Neural cell (in vitro differentiated cells): ENCODE measurements around the gene TEDC1. TPM values are rescaled to one million over a fixed set of nuclear protein-coding genes. Genes with fewer than 3 reads are reported as not detected.

ENCODE experiments used
- H2AFZ ChIP-seq: fragments of 200-600, 300-800 bp; sonication (generic), shearing (Covaris generic); 2 replicates; pipeline ENCODE4 v1.6.0; 2014; ENCODE audit warnings: low read depth, mild to moderate bottlenecking, antibody characterized with exemption, low read length, moderate library complexity
- H3F3A ChIP-seq: fragments of 200-600 bp; shearing (Covaris generic); 2 replicates; pipeline ENCODE4 v1.6.1; 2016; ENCODE audit warnings: mild to moderate bottlenecking, moderate library complexity, mixed read lengths, antibody characterized with exemption, low read length; ENCODE audit not compliant: insufficient read depth, poor library complexity, severe bottlenecking
- H3K27ac ChIP-seq: fragments of 200-600, 300-800 bp; sonication (generic), shearing (Covaris generic); 2 replicates; pipeline ENCODE4 v1.5.1; 2014; ENCODE audit warnings: mild to moderate bottlenecking, low read length, moderate library complexity
- H3K27me3 ChIP-seq: fragments of 300-800, 200-600 bp; sonication (generic), shearing (Covaris generic); 2 replicates; pipeline ENCODE4 v1.6.0; 2014; ENCODE audit warnings: mild to moderate bottlenecking, low read depth, low read length, moderate library complexity; ENCODE audit not compliant: insufficient read depth
- H3K36me3 ChIP-seq: fragments of 300-800, 200-600 bp; sonication (generic), shearing (Covaris generic); 2 replicates; pipeline ENCODE4 v1.5.1; 2014; ENCODE audit warnings: mild to moderate bottlenecking, antibody characterized with exemption, low read length, moderate library complexity; ENCODE audit not compliant: insufficient read depth
- H3K4me2 ChIP-seq: fragments of 300-800, 200-600 bp; sonication (generic), shearing (Covaris generic); 2 replicates; pipeline ENCODE4 v1.6.0; 2014; ENCODE audit warnings: mild to moderate bottlenecking, low read length
- H3K4me3 ChIP-seq: fragments of 300-800, 200-600 bp; sonication (generic), shearing (Covaris generic); 2 replicates; pipeline ENCODE4 v1.5.1; 2014; ENCODE audit warnings: mild to moderate bottlenecking, low read length, moderate library complexity
- H3K79me2 ChIP-seq: fragments of 200-600 bp; shearing (Covaris generic); replicated peaks from 2 replicates; pipeline ENCODE4 v1.6.0; 2014; ENCODE audit warnings: mild to moderate bottlenecking, low read length, moderate library complexity; ENCODE audit not compliant: insufficient read depth
- H3K9ac ChIP-seq: fragments of 300-800, 200-600 bp; sonication (generic), shearing (Covaris generic); 2 replicates; pipeline ENCODE4 v1.6.1; 2016; ENCODE audit warnings: mild to moderate bottlenecking, low read length, mixed read lengths
- H3K9me2 ChIP-seq: fragments of 200-600 bp; shearing (Covaris generic); 2 replicates; pipeline ENCODE4 v1.6.1; 2016; ENCODE audit warnings: mild to moderate bottlenecking, low read length, mixed read lengths; ENCODE audit not compliant: insufficient read depth
- H3K9me3 ChIP-seq: fragments of 200-600, 300-800 bp; sonication (generic), shearing (Covaris generic); 2 replicates; pipeline ENCODE4 v1.6.1; 2016; ENCODE audit warnings: mild to moderate bottlenecking, mixed run types, low read length, moderate library complexity, mixed read lengths
- H4K20me1 ChIP-seq: fragments of 200-600 bp; shearing (Covaris generic); 2 replicates; pipeline ENCODE4 v1.6.1; 2016; ENCODE audit warnings: mild to moderate bottlenecking, mixed run types; ENCODE audit not compliant: insufficient read depth
- EP300 ChIP-seq: fragments of 450-650 bp; conservative IDR thresholded peaks from 2 replicates; pipeline ENCODE4 v1.6.1; 2014; ENCODE audit warnings: antibody characterized with exemption, mild to moderate bottlenecking, moderate library complexity; ENCODE audit not compliant: poor library complexity, severe bottlenecking
- EZH2 ChIP-seq: fragments of 200-600, 300-800 bp; shearing (Covaris generic), sonication (generic); IDR thresholded peaks from 2 replicates; pipeline ENCODE4 v1.6.1; 2014; ENCODE audit warnings: antibody characterized with exemption, low read length, borderline replicate concordance, mild to moderate bottlenecking; ENCODE audit not compliant: insufficient read depth, poor library complexity, severe bottlenecking
- MXI1 ChIP-seq: fragments of 450-650 bp; conservative IDR thresholded peaks from 2 replicates; pipeline ENCODE4 v1.6.1; 2014; ENCODE audit warnings: antibody characterized with exemption, mild to moderate bottlenecking; ENCODE audit not compliant: poor library complexity, severe bottlenecking
- POLR2AphosphoS5 ChIP-seq: IDR thresholded peaks from 2 replicates; pipeline ENCODE4 v1.6.1; 2012
- RAD21 ChIP-seq: fragments of 450-650 bp; conservative IDR thresholded peaks from 2 replicates; pipeline ENCODE4 v1.6.1; 2014; ENCODE audit warnings: antibody characterized with exemption, mild to moderate bottlenecking, moderate library complexity
- SMC3 ChIP-seq: fragments of 450-650 bp; conservative IDR thresholded peaks from 2 replicates; pipeline ENCODE4 v1.6.1; 2014; ENCODE audit warnings: antibody characterized with exemption, mild to moderate bottlenecking, moderate library complexity; ENCODE audit not compliant: poor library complexity
- TAF1 ChIP-seq: IDR thresholded peaks from 2 replicates; pipeline ENCODE4 v1.6.1; 2012; ENCODE audit warnings: low read depth
- polyA plus RNA-seq: library from polyadenylated mRNA; depleted of rRNA; stranded (reverse); fragments of >200 nt; gene quantifications from 2 replicates; pipeline ENCODE4 v1.2.3, GENCODE V29; 2014
- TF ChIP-seq, protein P1 (sequence below): fragments of 450-650 bp; IDR thresholded peaks from 2 replicates; pipeline ENCODE4 v1.5.1; 2014; ENCODE audit warnings: antibody characterized with exemption, mild to moderate bottlenecking, moderate library complexity; ENCODE audit not compliant: poor library complexity, severe bottlenecking
- TF ChIP-seq, protein P2 (sequence below): IDR thresholded peaks from 2 replicates; pipeline ENCODE4 v1.6.1; 2012; ENCODE audit warnings: borderline replicate concordance

The TEDC1 gene
- polyA plus RNA-seq, 1 donor from 2014 or later = 18.9 TPM

DNA sequence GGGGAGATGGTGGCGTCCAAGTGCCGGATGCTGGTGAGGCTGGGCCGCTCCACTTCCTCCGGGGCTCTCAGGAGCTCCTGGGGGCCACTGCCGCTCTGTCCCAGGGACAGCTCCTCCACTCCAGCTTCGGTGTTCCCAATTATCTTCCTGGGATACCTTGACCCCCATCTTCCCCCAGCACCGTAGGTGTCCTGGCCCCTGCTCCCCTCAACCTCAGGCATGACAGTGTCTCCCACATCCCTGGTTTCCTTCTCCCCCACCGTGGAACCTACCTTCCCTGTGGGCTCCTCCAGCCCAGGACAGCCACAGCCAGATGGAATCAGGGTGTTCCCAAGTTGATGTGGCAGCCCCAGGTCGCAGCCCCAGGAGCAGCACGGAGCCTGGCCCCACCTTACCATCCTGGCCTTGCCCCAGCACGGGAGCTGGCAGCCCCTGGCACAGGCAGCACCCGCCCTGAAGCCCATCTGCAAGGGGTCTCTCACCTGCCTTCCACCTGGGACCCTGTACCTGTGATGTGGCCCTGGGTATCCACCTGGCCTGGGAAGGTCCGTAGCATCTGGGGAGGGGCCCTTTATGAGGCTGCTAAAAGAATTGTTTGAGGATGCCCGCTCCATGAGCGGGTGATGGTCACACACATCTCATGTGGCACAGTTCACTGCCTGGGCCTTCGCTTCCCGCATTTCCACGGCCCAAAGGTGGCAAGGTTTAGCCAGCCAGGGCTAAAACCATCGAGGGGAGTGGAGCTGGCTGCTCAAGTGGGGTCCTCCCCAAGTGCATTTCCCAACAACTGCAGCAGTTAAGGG lies 39.4 kb downstream of the TEDC1 start:
- H3K27me3 ChIP-seq = no peaks in the 10 kb centered on the region
- H3K27ac ChIP-seq = no peak overlapping the region
- H3K79me2 ChIP-seq = no peaks in the 10 kb centered on the region
- no peaks in the 10 kb centered on the region for H3K36me3 ChIP-seq
- H3K9ac ChIP-seq = no peak overlapping the region
- no peaks in the 10 kb centered on the region for H3K9me3 ChIP-seq
- no peak overlapping the region for H3K4me3 ChIP-seq
- H3K4me2 ChIP-seq = no peak overlapping the region
- no peaks in the 10 kb centered on the region for H3F3A ChIP-seq
- no peaks in the 10 kb centered on the region for H3K9me2 ChIP-seq
- no peaks in the 10 kb centered on the region for H4K20me1 ChIP-seq
- no peak overlapping the region for H2AFZ ChIP-seq
- TF ChIP-seq SMC3 (no peak), MXI1 (no peak), RAD21 (no peak), EP300 (no peak), TAF1 (no peak), EZH2 (no peak), POLR2AphosphoS5 (no peak)
- TF ChIP-seq, protein P1, sequence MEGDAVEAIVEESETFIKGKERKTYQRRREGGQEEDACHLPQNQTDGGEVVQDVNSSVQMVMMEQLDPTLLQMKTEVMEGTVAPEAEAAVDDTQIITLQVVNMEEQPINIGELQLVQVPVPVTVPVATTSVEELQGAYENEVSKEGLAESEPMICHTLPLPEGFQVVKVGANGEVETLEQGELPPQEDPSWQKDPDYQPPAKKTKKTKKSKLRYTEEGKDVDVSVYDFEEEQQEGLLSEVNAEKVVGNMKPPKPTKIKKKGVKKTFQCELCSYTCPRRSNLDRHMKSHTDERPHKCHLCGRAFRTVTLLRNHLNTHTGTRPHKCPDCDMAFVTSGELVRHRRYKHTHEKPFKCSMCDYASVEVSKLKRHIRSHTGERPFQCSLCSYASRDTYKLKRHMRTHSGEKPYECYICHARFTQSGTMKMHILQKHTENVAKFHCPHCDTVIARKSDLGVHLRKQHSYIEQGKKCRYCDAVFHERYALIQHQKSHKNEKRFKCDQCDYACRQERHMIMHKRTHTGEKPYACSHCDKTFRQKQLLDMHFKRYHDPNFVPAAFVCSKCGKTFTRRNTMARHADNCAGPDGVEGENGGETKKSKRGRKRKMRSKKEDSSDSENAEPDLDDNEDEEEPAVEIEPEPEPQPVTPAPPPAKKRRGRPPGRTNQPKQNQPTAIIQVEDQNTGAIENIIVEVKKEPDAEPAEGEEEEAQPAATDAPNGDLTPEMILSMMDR = no peak
- TF ChIP-seq, protein P2, sequence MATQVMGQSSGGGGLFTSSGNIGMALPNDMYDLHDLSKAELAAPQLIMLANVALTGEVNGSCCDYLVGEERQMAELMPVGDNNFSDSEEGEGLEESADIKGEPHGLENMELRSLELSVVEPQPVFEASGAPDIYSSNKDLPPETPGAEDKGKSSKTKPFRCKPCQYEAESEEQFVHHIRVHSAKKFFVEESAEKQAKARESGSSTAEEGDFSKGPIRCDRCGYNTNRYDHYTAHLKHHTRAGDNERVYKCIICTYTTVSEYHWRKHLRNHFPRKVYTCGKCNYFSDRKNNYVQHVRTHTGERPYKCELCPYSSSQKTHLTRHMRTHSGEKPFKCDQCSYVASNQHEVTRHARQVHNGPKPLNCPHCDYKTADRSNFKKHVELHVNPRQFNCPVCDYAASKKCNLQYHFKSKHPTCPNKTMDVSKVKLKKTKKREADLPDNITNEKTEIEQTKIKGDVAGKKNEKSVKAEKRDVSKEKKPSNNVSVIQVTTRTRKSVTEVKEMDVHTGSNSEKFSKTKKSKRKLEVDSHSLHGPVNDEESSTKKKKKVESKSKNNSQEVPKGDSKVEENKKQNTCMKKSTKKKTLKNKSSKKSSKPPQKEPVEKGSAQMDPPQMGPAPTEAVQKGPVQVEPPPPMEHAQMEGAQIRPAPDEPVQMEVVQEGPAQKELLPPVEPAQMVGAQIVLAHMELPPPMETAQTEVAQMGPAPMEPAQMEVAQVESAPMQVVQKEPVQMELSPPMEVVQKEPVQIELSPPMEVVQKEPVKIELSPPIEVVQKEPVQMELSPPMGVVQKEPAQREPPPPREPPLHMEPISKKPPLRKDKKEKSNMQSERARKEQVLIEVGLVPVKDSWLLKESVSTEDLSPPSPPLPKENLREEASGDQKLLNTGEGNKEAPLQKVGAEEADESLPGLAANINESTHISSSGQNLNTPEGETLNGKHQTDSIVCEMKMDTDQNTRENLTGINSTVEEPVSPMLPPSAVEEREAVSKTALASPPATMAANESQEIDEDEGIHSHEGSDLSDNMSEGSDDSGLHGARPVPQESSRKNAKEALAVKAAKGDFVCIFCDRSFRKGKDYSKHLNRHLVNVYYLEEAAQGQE = no peak

DNA sequence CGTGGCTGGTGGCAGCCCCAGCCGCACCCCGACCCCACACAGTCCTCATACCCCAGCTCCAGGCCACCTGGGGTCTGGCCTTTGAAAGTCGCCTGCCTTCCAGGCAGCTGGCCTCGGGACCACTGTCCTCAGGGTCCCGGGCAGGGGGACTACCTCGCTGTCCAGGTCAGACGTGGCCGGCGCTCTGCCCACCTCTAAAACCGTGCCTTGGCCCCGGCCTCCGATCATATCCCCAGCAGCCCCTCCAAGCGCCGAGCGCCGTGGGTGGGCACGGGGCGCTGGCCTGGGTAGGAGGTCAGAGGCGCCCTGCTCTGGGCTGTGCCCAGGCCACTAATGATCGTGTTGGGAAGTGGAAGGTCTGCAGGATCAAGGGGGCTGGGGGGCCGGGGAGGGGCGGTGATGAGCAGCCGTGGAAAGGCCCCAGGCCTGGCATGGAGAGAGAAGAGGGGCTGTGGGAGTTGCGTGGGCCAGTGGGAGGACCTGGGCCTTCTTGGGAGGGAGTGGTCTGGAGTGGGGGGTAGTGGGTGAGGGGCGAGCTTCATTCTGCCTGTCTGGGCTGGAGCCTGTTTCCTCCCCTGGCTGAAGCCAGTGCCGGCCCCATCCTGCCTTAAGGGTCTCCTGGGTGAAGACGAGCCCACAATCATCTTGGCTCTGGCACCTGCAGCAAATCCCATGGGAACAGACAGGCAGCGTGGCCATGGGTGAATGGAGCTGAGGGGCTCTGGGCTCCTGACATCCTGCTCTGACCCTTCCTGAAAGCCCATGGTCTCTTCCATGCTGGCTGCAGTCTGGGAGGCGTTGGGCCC lies 40.2 kb downstream of the TEDC1 start:
- Histone ChIP-seq H2AFZ (no peak overlapping the region), H4K20me1 (no peaks in the 10 kb centered on the region), H3K27me3 (no peaks in the 10 kb centered on the region), H3K4me2 (no peak overlapping the region), H3K4me3 (no peak overlapping the region), H3K27ac (no peak overlapping the region), H3K9me3 (no peaks in the 10 kb centered on the region), H3K79me2 (no peaks in the 10 kb centered on the region), H3K36me3 (no peaks in the 10 kb centered on the region), H3K9ac (no peak overlapping the region), H3F3A (no peaks in the 10 kb centered on the region), H3K9me2 (no peaks in the 10 kb centered on the region)
- TF ChIP-seq, protein P2 = no peak
